Measurements from ENCODE around the gene KSR1.

- TF ChIP-seq CTCF (IDR thresholded peaks at IDR 0.05) (no peak), POLR2A (IDR thresholded peaks at IDR 0.05) (no peak)
Observed at GRCh38 chr17:27659683-27660082, 203.4 kb downstream of the KSR1 start.

Measured in Peyer's patch (tissue), 4 donors.